22Rv1 (cell line): ENCODE results near the gene C10orf143.
"Not testable (repeated sequence)": the region's sequence is repeated elsewhere in the genome, so short reads cannot be mapped to it uniquely, and the experiment has no call there.

Experiments
- H3K27ac ChIP-seq: fragments of 450-650 bp; 2 replicates; pipeline ENCODE4 v1.5.1; 2017
- ZFX ChIP-seq: fragments of 450-650 bp; IDR thresholded peaks from 2 replicates; pipeline ENCODE4 v1.6.1; 2017; ENCODE audit warnings: antibody characterized with exemption, borderline replicate concordance
- TF ChIP-seq, protein P1 (sequence below): fragments of 450-650 bp; IDR thresholded peaks from 2 replicates; pipeline ENCODE4 v1.5.1; 2017; ENCODE audit warnings: mild to moderate bottlenecking

Gene C10orf143

DNA sequence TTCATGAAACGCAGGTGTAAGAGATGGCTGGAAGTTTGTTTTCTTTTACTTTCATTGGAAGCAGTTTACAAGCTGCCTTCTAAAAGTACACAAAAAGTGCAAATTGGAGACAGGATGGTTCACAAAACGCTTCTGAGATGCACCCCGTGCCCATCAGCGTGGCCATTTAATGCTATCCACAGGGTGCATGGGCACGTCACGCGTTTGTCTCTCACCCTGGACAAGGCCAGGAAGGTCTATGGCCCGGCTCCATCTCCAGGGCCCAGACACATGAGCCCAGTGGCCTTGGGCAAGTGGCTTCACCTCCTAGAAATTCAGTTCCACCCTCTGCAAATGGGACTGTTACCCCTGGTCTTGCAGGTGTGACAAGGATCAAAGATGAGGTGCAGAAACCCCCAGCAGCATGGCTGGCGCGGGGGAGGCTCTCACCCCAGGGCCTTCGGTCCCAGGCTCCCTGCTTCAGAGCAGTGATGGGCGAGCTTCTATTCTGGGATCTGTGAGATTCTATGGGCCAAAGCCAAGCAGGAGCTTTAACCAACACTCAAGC lies 85.8 kb downstream of the C10orf143 start:
- H3K27ac ChIP-seq: no peak overlapping the region
- TF ChIP-seq, protein P1, sequence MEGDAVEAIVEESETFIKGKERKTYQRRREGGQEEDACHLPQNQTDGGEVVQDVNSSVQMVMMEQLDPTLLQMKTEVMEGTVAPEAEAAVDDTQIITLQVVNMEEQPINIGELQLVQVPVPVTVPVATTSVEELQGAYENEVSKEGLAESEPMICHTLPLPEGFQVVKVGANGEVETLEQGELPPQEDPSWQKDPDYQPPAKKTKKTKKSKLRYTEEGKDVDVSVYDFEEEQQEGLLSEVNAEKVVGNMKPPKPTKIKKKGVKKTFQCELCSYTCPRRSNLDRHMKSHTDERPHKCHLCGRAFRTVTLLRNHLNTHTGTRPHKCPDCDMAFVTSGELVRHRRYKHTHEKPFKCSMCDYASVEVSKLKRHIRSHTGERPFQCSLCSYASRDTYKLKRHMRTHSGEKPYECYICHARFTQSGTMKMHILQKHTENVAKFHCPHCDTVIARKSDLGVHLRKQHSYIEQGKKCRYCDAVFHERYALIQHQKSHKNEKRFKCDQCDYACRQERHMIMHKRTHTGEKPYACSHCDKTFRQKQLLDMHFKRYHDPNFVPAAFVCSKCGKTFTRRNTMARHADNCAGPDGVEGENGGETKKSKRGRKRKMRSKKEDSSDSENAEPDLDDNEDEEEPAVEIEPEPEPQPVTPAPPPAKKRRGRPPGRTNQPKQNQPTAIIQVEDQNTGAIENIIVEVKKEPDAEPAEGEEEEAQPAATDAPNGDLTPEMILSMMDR: no peak
- TF ChIP-seq ZFX: no peak

DNA sequence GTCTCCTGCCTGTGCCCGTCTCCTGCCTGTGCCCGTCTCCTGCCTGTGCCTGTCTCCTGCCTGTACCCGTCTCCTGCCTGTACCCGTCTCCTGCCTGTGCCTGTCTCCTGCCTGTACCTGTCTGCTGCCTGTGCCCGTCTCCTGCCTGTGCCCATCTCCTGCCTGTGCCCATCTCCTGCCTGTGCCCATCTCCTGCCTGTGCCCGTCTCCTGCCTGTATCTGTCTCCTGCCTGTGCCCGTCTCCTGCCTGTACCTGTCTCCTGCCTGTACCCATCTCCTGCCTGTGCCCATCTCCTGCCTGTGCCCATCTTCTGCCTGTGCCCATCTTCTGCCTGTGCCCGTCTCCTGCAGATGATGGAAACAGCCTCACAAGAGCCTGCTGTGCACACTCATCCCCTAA lies 86.3 kb downstream of the C10orf143 start:
- not testable (repeated sequence) for H3K27ac ChIP-seq

DNA sequence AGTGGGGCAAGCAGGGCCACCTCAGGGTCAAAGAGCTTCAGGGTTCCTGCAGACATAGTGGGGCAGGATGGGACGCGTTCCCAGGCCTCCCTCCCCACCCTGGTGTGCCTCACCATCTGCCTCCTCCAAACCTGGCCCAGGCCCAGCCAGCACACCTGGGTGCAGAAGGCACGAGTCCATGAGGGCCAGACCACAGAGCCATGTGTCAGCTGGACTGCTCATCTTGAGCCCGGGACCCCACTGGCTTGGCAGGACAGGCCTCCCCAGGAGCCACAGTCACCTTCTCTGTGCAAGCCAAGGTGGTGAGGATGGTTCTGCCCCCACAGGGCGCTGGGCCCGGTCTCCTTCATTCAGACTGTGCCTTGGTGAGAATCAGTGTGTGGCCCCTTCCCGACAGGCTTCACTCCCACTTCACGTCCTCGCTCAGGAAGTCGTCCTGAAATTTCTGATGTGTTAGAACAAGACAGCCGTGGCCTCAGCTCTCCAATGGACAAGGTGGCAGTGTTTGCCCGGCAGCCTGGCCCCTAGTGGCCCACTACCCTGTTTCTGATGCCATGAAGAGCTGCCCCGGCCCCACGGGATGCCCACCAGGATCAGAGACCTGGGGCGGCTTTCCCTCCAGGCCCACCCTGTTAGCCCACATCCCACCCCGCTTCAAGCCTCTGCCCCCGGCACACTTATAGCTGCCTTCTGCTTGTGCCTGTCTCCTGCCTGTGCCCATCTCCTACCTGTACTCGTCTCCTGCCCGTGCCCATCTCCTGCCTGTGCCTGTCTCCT lies 87.0 kb downstream of the C10orf143 start:
- H3K27ac ChIP-seq: no peak overlapping the region
- TF ChIP-seq, protein P1: no peak
- no peak for TF ChIP-seq ZFX

DNA sequence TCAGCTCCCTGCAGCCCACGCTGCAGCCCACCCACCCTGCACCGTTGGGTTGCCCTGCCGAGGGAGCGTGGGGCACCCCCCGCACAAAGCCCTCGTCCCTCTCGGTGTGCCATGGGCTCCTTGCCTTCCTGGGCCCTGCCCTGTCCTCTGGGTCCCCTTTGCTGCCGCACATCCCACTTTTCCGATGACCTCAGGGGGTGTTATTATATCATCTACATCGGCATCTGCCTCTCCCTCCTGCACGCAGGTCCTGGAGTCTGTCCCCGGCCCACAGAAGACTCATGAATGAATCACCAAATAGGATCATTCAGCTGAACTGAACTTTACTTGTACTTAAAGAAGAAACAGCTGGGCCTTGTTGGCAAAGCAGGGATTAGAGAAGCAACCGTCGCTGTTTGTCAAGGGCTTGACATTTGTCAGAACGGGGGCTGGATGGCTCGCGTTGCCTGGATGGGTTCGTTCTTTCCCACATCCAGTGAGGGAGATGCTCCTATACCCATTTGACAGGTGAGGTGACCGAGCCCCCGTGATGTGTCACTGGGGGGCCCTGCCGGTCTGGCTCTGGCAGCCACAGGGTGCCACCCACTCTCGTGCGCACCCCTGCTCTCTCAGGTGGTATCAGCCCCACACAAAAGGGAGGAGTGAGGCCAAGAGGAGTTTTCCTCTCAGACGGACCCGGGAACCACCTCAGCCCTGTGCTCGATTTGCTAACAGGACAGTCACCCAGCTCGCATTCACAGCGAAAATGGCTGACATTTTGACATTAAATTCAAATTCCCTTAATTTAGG lies 87.9 kb downstream of the C10orf143 start:
- H3K27ac ChIP-seq: no peak overlapping the region
- no peak for TF ChIP-seq ZFX
- TF ChIP-seq, protein P1: no peak

DNA sequence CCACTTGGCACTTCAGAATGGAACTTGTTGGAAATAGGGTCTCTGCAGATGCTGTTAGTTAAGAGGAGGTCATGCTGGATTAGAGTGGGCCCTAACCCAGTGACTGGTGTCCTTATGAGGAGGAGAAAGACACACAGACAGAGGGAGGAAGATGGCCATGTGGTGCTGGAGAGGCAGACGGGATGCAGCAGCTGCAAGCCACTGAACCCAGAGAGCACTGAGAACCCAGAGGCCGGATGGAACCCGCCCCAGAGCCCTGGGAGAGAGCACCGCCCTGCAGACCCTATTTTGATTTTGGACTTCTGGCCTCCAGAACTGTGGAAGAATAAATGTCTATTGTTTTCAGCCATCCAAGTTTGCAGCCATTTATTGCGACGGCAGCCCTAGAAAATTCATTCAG lies 88.5 kb downstream of the C10orf143 start:
- H3K27ac ChIP-seq: no peak overlapping the region
- TF ChIP-seq, protein P1: no peak
- no peak for TF ChIP-seq ZFX

DNA sequence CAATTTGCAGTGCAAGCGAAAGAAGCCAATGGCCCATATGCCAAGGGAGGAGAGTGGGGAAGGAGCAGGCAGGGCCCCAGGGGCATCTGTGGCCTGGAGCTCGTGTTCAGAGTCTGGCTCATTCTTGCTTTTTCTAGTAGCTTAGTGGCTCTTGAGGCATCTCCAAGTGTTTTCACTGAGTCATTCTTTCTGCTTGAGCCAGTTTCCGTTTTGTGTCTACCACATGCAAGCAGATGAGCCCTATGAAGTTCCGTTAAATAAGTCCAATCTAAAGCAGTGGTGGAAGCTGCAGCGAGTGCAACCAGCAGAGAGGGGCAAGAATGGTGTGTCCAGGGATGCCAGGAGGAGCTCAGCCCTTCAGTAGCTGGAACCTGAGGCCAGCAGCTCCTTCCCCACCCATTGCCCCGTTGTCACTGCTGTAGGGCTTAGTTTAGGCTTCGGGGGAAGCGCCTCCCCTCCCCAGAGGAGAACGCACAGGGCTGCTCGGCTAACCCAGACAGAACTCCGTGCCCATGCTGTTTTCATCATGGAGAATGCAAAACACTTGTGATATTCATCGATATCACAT lies 89.2 kb downstream of the C10orf143 start:
- no peak for TF ChIP-seq ZFX
- H3K27ac ChIP-seq: no peak overlapping the region

DNA sequence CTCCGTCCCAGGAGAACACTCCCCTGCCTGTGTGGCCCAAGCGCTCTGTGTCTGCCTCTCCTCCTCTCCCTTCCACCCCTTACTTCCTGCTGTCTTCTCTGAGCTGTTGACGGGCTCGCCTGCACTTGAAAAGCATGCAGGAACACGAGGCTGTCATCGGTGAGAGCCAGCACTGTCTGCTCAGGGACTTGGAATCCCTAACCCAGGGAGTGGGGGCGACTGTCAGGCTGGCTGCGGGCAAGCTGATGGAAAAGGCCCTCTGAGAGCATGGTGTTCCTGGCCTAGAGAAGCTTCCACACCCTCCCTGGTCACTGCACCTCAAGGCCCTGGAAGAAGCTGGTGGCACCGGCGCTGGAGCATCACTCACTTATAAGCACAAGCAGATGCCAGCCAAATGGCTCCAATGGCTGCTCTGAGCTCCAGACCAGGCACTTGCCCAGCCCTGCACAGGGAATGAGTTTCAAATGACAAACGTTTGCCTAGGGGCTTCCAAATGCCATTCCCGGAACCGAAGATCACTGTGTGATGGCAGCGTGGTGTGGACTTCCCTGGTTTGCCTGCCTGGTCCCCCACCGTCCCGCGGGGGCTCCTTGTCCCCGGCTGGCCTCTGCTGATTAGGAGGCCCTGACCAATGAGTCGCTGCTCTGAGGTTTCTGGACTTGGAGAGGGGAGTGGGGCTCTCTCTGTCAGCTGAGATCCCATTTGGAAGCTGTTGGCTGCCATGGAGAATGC lies 89.8 kb downstream of the C10orf143 start:
- H3K27ac ChIP-seq: no peak overlapping the region
- TF ChIP-seq, protein P1: no peak
- TF ChIP-seq ZFX: no peak
